ENCODE measurements around the gene ZP2.

- no peak for TF ChIP-seq CTCF (conservative IDR thresholded peaks at IDR 0.05 in 1 of 2, IDR thresholded peaks at IDR 0.05 in 1 of 2; ENCODE audit: extremely low read depth in 1 of 2, insufficient read depth in 1 of 2, low read depth in 1 of 2, low read length in 2 of 2)
- no peak for TF ChIP-seq EZH2 (IDR thresholded peaks at IDR 0.05; ENCODE audit: borderline replicate concordance, low read length)
These were observed 6.8 kb upstream of the ZP2 start for GRCh38 chr16:21218153-21218552.

Data from mammary epithelial cell (primary cell).